A673 (cell line): ENCODE results near the gene VAV2. TPM values are rescaled to one million over a fixed set of nuclear protein-coding genes. Genes with fewer than 3 reads are reported as not detected.

Source experiments
- BruUV-seq: library from RNA; stranded (reverse); fragments of 400-500 nt; replicated peaks from 2 replicates; lab custom pipeline; 2021; lab: Mats Ljungman, UMichigan
- CTCF ChIA-PET: fragments of 300-600 bp; sonication (Branson Sonifier 250); formaldehyde crosslinking; loops from one replicate; lab custom pipeline; 2022; ENCODE audit warnings: antibody characterized with exemption; lab: Charles Lee
- POLR2A ChIA-PET: fragments of 300-600 bp; sonication (Branson Sonifier 250); formaldehyde crosslinking; loops from one replicate; lab custom pipeline; 2022; ENCODE audit warnings: antibody characterized with exemption; ENCODE audit not compliant: low non-redundant PET; lab: Charles Lee
- DNase-seq: peaks from one replicate; pipeline ENCODE4 v3.0.0-alpha.2; 2015; ENCODE audit warnings: low spot score
- H3K27ac ChIP-seq: fragments of 200-600 bp; sonication (generic); 2 replicates; pipeline ENCODE4 v1.5.1; 2016; ENCODE audit warnings: mixed run types, low read depth, mild to moderate bottlenecking, mixed read lengths, antibody characterized with exemption, low read length; ENCODE audit not compliant: poor library complexity, severe bottlenecking
- H3K27me3 ChIP-seq: fragments of 200-600 bp; sonication (generic); replicated peaks from 2 replicates; pipeline ENCODE4 v1.6.1; 2017; ENCODE audit warnings: mixed run types, low read depth, mild to moderate bottlenecking, mixed read lengths, antibody characterized with exemption, low read length; ENCODE audit not compliant: insufficient read depth, poor library complexity
- H3K36me3 ChIP-seq: fragments of 200-600 bp; sonication (generic); 2 replicates; pipeline ENCODE4 v1.6.1; 2016; ENCODE audit warnings: mixed run types, mild to moderate bottlenecking, mixed read lengths, antibody characterized with exemption, low read length; ENCODE audit not compliant: insufficient read depth, poor library complexity, severe bottlenecking
- H3K4me1 ChIP-seq: fragments of 200-600 bp; sonication (generic); 2 replicates; pipeline ENCODE4 v1.6.1; 2017; ENCODE audit warnings: mixed run types, mild to moderate bottlenecking, mixed read lengths, antibody characterized with exemption, low read length; ENCODE audit not compliant: insufficient read depth, poor library complexity, severe bottlenecking
- H3K4me3 ChIP-seq: fragments of 200-600 bp; sonication (generic); 2 replicates; pipeline ENCODE4 v1.5.1; 2016; ENCODE audit warnings: low read depth, mixed run types, mild to moderate bottlenecking, mixed read lengths, low read length; ENCODE audit not compliant: poor library complexity, severe bottlenecking
- H3K9me3 ChIP-seq: fragments of 200-600 bp; sonication (generic); 2 replicates; pipeline ENCODE4 v1.6.1; 2016; ENCODE audit warnings: mixed run types, low read depth, mild to moderate bottlenecking, mixed read lengths, antibody characterized with exemption, low read length; ENCODE audit not compliant: poor library complexity, severe bottlenecking
- EZH2 ChIP-seq: fragments of 200-600 bp; sonication (generic); IDR thresholded peaks from 2 replicates; pipeline ENCODE4 v1.6.1; 2017; ENCODE audit warnings: borderline replicate concordance, low read depth, mild to moderate bottlenecking, mixed read lengths, antibody characterized with exemption, low read length; ENCODE audit not compliant: poor library complexity, severe bottlenecking
- intact Hi-C: fragments of 100-400 bp; cut with micrococcal nuclease; formaldehyde crosslinking; loops from one replicate; pipeline ENCODE4 v1.10.0; 2022; ENCODE audit not compliant: unreplicated experiment
- total RNA-seq: library from RNA; stranded (reverse); gene quantifications from 2 replicates; pipeline ENCODE4 v1.2.3, GENCODE V29; 2021
- TF ChIP-seq, protein P1 (sequence below): fragments of 300-800, 200-600 bp; sonication (generic); conservative IDR thresholded peaks from 2 replicates; pipeline ENCODE4 v1.5.1; 2017; ENCODE audit warnings: low read depth, mild to moderate bottlenecking, antibody characterized with exemption, low read length, moderate library complexity, mixed read lengths

Gene VAV2
- total RNA-seq, 1 experiment from 2014 or later = 16.4 TPM

DNA sequence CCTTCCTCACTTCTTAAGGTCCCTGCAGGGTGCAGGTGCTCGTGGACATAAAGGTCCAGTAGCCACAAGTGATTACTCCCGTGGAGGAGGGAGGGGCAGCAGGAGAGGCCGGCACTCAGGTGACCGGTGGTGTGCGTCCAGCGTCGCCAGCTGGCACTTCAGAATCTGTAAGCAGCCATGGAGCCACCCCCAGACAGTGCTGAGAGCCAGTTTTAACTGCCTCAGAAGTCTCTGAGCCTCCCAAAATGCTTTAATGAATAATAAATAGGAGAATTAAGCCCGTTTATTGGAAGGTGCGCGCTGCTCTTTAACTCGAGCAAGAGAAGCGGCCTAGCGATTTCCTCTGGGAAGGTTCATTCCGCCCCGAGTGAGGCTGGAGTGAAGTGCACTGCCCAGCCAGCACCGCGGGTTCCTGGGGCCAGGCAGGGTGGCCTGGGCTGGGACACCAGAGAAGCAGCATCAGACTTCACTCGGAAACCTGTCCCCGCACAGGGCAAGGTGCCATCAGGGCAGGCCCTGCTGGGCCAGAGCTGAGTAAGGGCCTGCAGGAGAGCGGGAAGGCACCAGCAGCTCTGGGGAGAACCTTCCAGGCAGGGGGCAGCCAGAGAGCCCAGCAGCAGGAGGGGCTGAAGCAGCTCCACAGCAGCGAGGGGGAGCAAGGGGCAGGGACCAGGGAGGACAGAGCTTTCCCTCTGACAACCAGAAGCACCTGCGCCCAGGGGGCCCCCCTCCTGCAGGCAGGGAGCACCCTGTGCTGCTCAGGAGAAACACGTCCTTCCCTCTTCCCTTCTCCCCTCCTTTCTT is 61.2 kb downstream of the VAV2 start:
- Histone ChIP-seq H3K27ac (no peak overlapping the region), H3K9me3 (no peaks in the 10 kb centered on the region), H3K27me3 (no peaks in the 10 kb centered on the region), H3K4me3 (no peak overlapping the region), H3K36me3 (no peaks in the 10 kb centered on the region), H3K4me1 (no peaks in the 10 kb centered on the region)
- BruUV-seq = no TSS peak
- intact Hi-C loops = no loop called here
- ChIA-PET POLR2A (no interaction called here), CTCF (no interaction called here)
- no peak for DNase-seq
- TF ChIP-seq, protein P1, sequence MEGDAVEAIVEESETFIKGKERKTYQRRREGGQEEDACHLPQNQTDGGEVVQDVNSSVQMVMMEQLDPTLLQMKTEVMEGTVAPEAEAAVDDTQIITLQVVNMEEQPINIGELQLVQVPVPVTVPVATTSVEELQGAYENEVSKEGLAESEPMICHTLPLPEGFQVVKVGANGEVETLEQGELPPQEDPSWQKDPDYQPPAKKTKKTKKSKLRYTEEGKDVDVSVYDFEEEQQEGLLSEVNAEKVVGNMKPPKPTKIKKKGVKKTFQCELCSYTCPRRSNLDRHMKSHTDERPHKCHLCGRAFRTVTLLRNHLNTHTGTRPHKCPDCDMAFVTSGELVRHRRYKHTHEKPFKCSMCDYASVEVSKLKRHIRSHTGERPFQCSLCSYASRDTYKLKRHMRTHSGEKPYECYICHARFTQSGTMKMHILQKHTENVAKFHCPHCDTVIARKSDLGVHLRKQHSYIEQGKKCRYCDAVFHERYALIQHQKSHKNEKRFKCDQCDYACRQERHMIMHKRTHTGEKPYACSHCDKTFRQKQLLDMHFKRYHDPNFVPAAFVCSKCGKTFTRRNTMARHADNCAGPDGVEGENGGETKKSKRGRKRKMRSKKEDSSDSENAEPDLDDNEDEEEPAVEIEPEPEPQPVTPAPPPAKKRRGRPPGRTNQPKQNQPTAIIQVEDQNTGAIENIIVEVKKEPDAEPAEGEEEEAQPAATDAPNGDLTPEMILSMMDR = no peak
- TF ChIP-seq EZH2 = no peak

DNA sequence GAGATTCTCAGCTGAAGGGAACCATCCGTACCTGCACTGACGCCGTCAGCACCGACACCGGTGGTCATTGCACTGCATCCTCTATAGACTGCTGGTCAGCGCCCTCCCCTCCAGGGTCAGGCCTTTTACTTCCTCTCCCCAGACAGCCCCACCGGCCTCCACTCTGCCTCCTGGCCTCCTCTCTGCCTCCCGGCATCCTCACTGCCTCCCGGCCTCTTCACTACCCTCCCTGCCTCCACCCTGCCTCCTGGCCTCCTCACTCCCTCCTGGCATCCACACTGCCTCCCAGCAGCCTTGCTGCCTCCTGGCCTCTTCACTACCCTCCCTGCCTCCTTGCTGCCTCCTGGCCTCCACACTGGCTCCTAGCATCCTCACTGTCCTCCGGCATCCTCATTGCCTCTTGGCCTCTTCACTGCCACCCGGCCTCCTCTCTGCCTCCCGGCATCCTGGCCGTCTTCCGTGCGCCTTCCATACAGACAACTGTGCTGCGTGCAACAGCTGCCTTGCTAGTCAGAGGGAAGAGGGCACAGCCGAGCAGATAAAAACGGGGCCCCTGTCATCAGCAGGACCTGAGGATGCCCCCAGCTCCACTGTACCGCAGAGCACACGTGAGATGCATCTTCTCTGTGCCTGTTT is 62.0 kb downstream of the VAV2 start:
- Histone ChIP-seq H3K27me3 (no peaks in the 10 kb centered on the region), H3K4me1 (no peaks in the 10 kb centered on the region), H3K27ac (no peak overlapping the region), H3K9me3 (no peaks in the 10 kb centered on the region), H3K4me3 (no peak overlapping the region), H3K36me3 (no peaks in the 10 kb centered on the region)
- no peak for TF ChIP-seq EZH2
- TF ChIP-seq, protein P1 = no peak
- no peak for DNase-seq
- CTCF ChIA-PET = no interaction called here
- intact Hi-C loops = no loop called here
- no TSS peak for BruUV-seq
- POLR2A ChIA-PET = no interaction called here

GRCh38 chr9:133929599-133929998 is 62.5 kb downstream of the VAV2 start:
- Histone ChIP-seq H3K27ac (no peak overlapping the region), H3K4me1 (no peaks in the 10 kb centered on the region), H3K36me3 (no peaks in the 10 kb centered on the region), H3K27me3 (no peaks in the 10 kb centered on the region), H3K4me3 (no peak overlapping the region), H3K9me3 (no peaks in the 10 kb centered on the region)
- intact Hi-C loops = no loop called here
- ChIA-PET POLR2A (no interaction called here), CTCF (no interaction called here)
- DNase-seq = no peak
- no TSS peak for BruUV-seq
- TF ChIP-seq, protein P1 = no peak
- TF ChIP-seq EZH2 = no peak
